ENCODE data around the gene ACACA. TPM values are rescaled to one million over a fixed set of nuclear protein-coding genes. Genes with fewer than 3 reads are reported as not detected.

The ACACA gene
- polyA plus RNA-seq, 1 experiment: 26.9 TPM

DNA sequence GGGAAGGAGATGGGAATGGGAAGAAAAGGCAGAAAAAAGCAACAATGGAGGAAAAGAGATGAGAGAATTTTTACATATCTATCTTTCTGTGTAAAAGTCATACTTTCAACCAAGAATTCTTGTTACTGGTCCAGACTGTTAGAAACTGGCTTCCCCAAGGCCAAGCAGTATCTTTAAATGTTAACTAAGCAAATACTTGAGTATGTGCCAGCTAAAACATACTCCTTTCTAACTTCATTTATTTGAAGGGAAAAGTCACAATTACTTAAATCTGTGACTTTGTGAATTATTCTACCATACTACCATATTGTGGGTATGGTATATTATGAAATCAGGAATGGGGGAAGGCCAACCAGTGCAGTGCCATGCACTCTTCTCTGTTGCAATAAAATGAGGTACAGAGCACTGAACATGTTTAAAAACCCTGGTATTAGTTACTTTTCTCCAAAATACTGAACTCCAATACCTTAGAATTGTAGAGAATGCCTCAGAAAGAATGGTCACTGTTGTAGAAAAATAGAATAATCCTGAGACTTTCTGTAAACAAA is 123.1 kb downstream of the ACACA start:
- no peak for DNase-seq (ENCODE audit: low read depth)
- POLR2A ChIA-PET: no interaction called here
- TF ChIP-seq CTCF (IDR thresholded peaks at IDR 0.05; ENCODE audit: insufficient read depth, low read depth, low read length): no peak
- H3K27me3 ChIP-seq (ENCODE audit: control insufficient read depth, insufficient read depth, low read length): no peaks in the 10 kb centered on the region
- H3K4me3 ChIP-seq (ENCODE audit: low read depth, low read length): no peak overlapping the region
- CTCF ChIA-PET: interaction anchor here (0.6 kb wide), 1 partner anchor 47 kb away, joined by 3 read pairs; no protein-coding TSS in a partner anchor
- H3K36me3 ChIP-seq (ENCODE audit: control insufficient read depth, insufficient read depth, low read length): peaks cover 2% of the 10 kb centered on the region; the same call in 1 of the 2 replicates

DNA sequence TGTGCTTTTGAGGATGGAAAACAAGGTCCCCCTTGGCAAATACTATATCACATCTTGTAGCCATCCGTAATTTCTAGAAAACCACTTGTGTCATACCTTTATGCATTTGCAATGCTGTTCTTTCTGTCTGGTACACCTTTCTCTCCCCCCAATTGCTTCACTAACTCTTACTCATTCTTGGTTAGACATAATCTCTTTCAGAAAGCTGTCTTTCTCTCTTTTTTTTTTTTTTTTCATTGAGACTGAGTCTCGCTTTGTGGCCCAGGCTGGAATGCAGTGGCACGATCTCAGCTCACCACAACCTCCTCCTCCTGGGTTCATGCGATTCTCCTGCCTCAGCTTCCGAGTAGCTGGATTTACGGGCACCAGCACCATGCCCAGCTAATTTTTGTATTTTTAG is 125.8 kb downstream of the ACACA start:
- no peak for DNase-seq (ENCODE audit: low read depth)
- H3K36me3 ChIP-seq (ENCODE audit: control insufficient read depth, insufficient read depth, low read length): peaks cover 2% of the 10 kb centered on the region; the same call in 1 of the 2 replicates
- ChIA-PET CTCF (no interaction called here), POLR2A (no interaction called here)
- no peaks in the 10 kb centered on the region for H3K27me3 ChIP-seq (ENCODE audit: control insufficient read depth, insufficient read depth, low read length)
- no peak overlapping the region for H3K4me3 ChIP-seq (ENCODE audit: low read depth, low read length)
- TF ChIP-seq CTCF (IDR thresholded peaks at IDR 0.05; ENCODE audit: insufficient read depth, low read depth, low read length): no peak

DNA sequence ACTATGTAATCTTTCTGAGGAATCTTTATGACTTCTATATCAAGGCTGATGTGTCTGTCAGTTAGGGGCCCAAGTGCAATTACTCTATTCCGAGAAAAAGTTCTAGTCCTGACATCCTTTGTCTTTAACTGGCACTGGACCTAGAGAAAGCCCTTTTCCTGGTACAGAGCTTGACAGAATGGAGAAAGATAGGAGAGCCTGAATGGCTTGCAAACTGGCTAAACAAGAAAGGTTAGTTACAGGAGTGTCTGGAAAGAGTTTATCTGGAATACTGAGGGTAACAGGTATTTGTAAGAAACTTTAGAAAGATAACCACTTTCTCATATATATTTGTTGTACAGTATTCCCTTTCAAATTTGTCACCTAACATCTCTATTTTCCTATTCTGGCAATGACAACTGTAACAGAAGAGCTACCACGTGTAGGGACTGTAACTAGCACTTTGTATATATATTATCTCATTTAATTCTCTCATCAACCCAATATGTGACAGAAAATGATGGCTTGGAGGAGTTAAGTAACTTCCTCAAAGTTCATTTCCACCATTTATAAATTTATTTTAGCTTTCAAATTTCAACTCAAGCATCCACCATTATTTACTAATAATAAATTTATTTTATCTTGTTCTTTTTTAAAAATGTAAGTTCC is 128.3 kb downstream of the ACACA start:
- Histone ChIP-seq H3K27me3 (ENCODE audit: control insufficient read depth, insufficient read depth, low read length) (no peaks in the 10 kb centered on the region), H3K36me3 (ENCODE audit: control insufficient read depth, insufficient read depth, low read length) (peaks cover 2% of the 10 kb centered on the region; the same call in 1 of the 2 replicates), H3K4me3 (ENCODE audit: low read depth, low read length) (no peak overlapping the region)
- CTCF ChIA-PET: no interaction called here
- POLR2A ChIA-PET: no interaction called here
- no peak for DNase-seq (ENCODE audit: low read depth)
- TF ChIP-seq CTCF (IDR thresholded peaks at IDR 0.05; ENCODE audit: insufficient read depth, low read depth, low read length): no peak

GRCh38 chr17:37276475-37276874 is 130.2 kb downstream of the ACACA start:
- Histone ChIP-seq H3K27me3 (ENCODE audit: control insufficient read depth, insufficient read depth, low read length) (no peaks in the 10 kb centered on the region), H3K4me3 (ENCODE audit: low read depth, low read length) (no peak overlapping the region), H3K36me3 (ENCODE audit: control insufficient read depth, insufficient read depth, low read length) (no peaks in the 10 kb centered on the region; the same call in 1 of the 2 replicates)
- TF ChIP-seq CTCF (IDR thresholded peaks at IDR 0.05; ENCODE audit: insufficient read depth, low read depth, low read length): no peak
- POLR2A ChIA-PET: no interaction called here
- CTCF ChIA-PET: interaction anchor here (0.8 kb wide), 1 partner anchor 97 kb away, joined by 3 read pairs; no protein-coding TSS in a partner anchor
- DNase-seq (ENCODE audit: low read depth): no peak

DNA sequence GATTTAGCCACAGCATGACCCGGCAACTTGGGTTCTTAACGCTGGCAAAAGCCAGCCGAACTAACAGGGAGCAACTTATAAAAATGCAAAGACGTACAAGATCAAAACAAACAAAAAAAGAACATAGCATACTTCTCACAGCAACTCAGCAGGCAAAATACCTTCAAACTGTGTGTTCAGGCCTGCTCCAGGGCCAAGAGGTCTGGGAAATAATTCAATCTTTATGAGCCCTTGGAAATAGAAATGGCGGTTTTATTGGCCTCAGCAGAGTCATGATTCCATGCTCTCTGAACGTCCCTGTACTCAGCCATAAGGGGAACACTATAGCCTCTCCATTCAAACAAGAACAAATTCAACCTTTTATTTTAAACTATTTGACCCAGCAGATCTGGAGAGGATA is 132.2 kb downstream of the ACACA start:
- H3K27me3 ChIP-seq (ENCODE audit: control insufficient read depth, insufficient read depth, low read length): no peaks in the 10 kb centered on the region
- no peak overlapping the region for H3K4me3 ChIP-seq (ENCODE audit: low read depth, low read length)
- ChIA-PET CTCF (interaction anchor here (0.9 to 1.2 kb wide), 2 partner anchors 10 to 17 kb away, joined by 3 to 5 read pairs; no protein-coding TSS in a partner anchor), POLR2A (no interaction called here)
- no peaks in the 10 kb centered on the region; the same call in 1 of the 2 replicates for H3K36me3 ChIP-seq (ENCODE audit: control insufficient read depth, insufficient read depth, low read length)
- no peak for DNase-seq (ENCODE audit: low read depth)
- no peak for TF ChIP-seq CTCF (IDR thresholded peaks at IDR 0.05; ENCODE audit: insufficient read depth, low read depth, low read length)

Measured in BJ (cell line).